BLaER1 treated with 17β-estradiol and CSF1 and Interleukin-3, amounts not matched to agents 10 nM and 100 nM (cell line): Measurements from ENCODE around the gene BCKDHB.
A peak's percentile ranks its signal among the peaks of the same experiment; 100 is the strongest.

ENCODE experiments used
- H3K27ac ChIP-seq, 11 experiments: shearing (Covaris generic); formaldehyde crosslinking; 2 replicates each; pipeline ENCODE4 v1.8.1; 2022
- H3K27me3 ChIP-seq, 11 experiments: shearing (Covaris generic); formaldehyde crosslinking; 2 replicates each; pipeline ENCODE4 v1.8.1; 2022
- H3K36me3 ChIP-seq, 11 experiments: shearing (Covaris generic); formaldehyde crosslinking; 2 replicates each; pipeline ENCODE4 v1.8.1; 2022
- H3K4me1 ChIP-seq, 10 experiments: shearing (Covaris generic); formaldehyde crosslinking; 2 replicates each; pipeline ENCODE4 v1.8.1; 2022
- H3K4me2 ChIP-seq, 11 experiments: shearing (Covaris generic); formaldehyde crosslinking; 2 replicates each; pipeline ENCODE4 v1.8.1; 2022
- H3K4me3 ChIP-seq, 10 experiments: shearing (Covaris generic); formaldehyde crosslinking; 2 replicates each; pipeline ENCODE4 v1.8.1; 2022
- H3K9ac ChIP-seq, 11 experiments: shearing (Covaris generic); formaldehyde crosslinking; 2 replicates each; pipeline ENCODE4 v1.8.1; 2022
- H3K9me3 ChIP-seq, 11 experiments: shearing (Covaris generic); formaldehyde crosslinking; replicated peaks in 1 of 11; 2 replicates each; pipeline ENCODE4 v1.8.1; 2022
- H4K20me1 ChIP-seq, 11 experiments: shearing (Covaris generic); formaldehyde crosslinking; 2 replicates each; pipeline ENCODE4 v1.8.1; 2022
- Cebpa-rat ChIP-seq, 11 experiments: shearing (Covaris generic); IDR thresholded peaks; 2 replicates each; pipeline ENCODE4 v1.8.1; 2022

The BCKDHB gene

GRCh38 chr6:80165819-80166218 lies 59.3 kb downstream of the BCKDHB start:
- Histone ChIP-seq H4K20me1 (no peaks in the 10 kb centered on the region), H3K4me3 (no peak overlapping the region), H3K27ac (peak overlapping the region in 4 of 11 experiments; percentile 8 to 45 (median 35); a peak in 5 of 22 replicates), H3K9ac (no peak overlapping the region), H3K36me3 (no peaks in the 10 kb centered on the region), H3K27me3 (no peaks in the 10 kb centered on the region), H3K4me1 (peaks cover 0 to 18% (median 0%) of the 10 kb centered on the region in 10 experiments; a peak in 4 of 20 replicates), H3K4me2 (no peak overlapping the region), H3K9me3 (no peaks in the 10 kb centered on the region)
- no peak for TF ChIP-seq Cebpa-rat (IDR thresholded peaks at IDR 0.05)

GRCh38 chr6:80170433-80170832 lies 64.0 kb downstream of the BCKDHB start:
- Histone ChIP-seq H3K4me1 (peaks cover 0 to 8% (median 0%) of the 10 kb centered on the region in 10 experiments; a peak in 4 of 20 replicates), H3K27ac (no peak overlapping the region), H3K9me3 (no peaks in the 10 kb centered on the region), H4K20me1 (no peaks in the 10 kb centered on the region), H3K36me3 (no peaks in the 10 kb centered on the region), H3K4me3 (no peak overlapping the region), H3K9ac (no peak overlapping the region), H3K27me3 (no peaks in the 10 kb centered on the region), H3K4me2 (no peak overlapping the region)
- TF ChIP-seq Cebpa-rat (IDR thresholded peaks at IDR 0.05): no peak

- Histone ChIP-seq H3K36me3 (no peaks in the 10 kb centered on the region), H3K27me3 (no peaks in the 10 kb centered on the region), H3K4me2 (no peak overlapping the region), H3K4me3 (no peak overlapping the region), H3K9ac (no peak overlapping the region), H3K27ac (no peak overlapping the region), H4K20me1 (no peaks in the 10 kb centered on the region), H3K9me3 (no peaks in the 10 kb centered on the region), H3K4me1 (peaks cover 0 to 7% (median 0%) of the 10 kb centered on the region in 10 experiments; a peak in 3 of 20 replicates)
- no peak for TF ChIP-seq Cebpa-rat (IDR thresholded peaks at IDR 0.05)
Observed at GRCh38 chr6:80173411-80173810, 66.9 kb downstream of the BCKDHB start.

- Histone ChIP-seq H3K27ac (no peak overlapping the region), H4K20me1 (no peaks in the 10 kb centered on the region), H3K9me3 (no peaks in the 10 kb centered on the region), H3K36me3 (no peaks in the 10 kb centered on the region), H3K9ac (no peak overlapping the region), H3K4me1 (peaks cover 0 to 7% (median 0%) of the 10 kb centered on the region in 10 experiments; a peak in 3 of 20 replicates), H3K27me3 (no peaks in the 10 kb centered on the region), H3K4me2 (0 out of 22 replicates have a peak overlapping the region, but pooled peaks of 1 of the 11 experiments have one; percentile 2), H3K4me3 (no peak overlapping the region)
- TF ChIP-seq Cebpa-rat (IDR thresholded peaks at IDR 0.05): no peak
Observed at GRCh38 chr6:80174900-80175572, 68.6 kb downstream of the BCKDHB start.

DNA sequence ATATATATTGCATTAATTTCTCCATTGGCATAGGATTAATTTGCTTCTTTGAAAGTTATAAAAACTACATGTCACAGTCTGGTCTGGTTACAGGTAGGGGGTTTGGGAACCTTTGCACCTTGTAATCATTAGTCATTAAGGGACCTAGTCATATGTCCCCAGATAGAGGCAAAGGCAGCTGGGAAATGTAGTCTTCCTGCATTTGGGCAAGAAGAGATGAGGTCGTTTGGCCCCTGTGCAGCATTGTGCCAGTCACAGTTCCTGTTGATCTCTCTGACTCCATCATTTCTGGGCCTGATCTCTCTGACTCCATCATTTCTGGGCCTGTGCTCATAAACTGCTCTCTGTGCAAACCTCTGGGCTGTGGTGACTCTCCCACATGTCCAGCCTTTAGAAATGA lies 73.2 kb downstream of the BCKDHB start:
- Histone ChIP-seq H3K4me3 (no peak overlapping the region), H3K27me3 (no peaks in the 10 kb centered on the region), H4K20me1 (no peaks in the 10 kb centered on the region), H3K9ac (no peak overlapping the region), H3K36me3 (no peaks in the 10 kb centered on the region), H3K4me2 (no peak overlapping the region), H3K4me1 (peaks cover 0 to 7% (median 0%) of the 10 kb centered on the region in 10 experiments; a peak in 3 of 20 replicates), H3K9me3 (no peaks in the 10 kb centered on the region), H3K27ac (no peak overlapping the region)
- no peak for TF ChIP-seq Cebpa-rat (IDR thresholded peaks at IDR 0.05)

GRCh38 chr6:80181352-80182081 lies 75.0 kb downstream of the BCKDHB start:
- no peak for TF ChIP-seq Cebpa-rat (IDR thresholded peaks at IDR 0.05)
- Histone ChIP-seq H3K27ac (no peak overlapping the region), H3K9ac (no peak overlapping the region), H3K4me1 (no peaks in the 10 kb centered on the region), H3K4me2 (no peak overlapping the region), H4K20me1 (no peaks in the 10 kb centered on the region), H3K9me3 (no peaks in the 10 kb centered on the region), H3K36me3 (no peaks in the 10 kb centered on the region), H3K27me3 (no peaks in the 10 kb centered on the region), H3K4me3 (no peak overlapping the region)

DNA sequence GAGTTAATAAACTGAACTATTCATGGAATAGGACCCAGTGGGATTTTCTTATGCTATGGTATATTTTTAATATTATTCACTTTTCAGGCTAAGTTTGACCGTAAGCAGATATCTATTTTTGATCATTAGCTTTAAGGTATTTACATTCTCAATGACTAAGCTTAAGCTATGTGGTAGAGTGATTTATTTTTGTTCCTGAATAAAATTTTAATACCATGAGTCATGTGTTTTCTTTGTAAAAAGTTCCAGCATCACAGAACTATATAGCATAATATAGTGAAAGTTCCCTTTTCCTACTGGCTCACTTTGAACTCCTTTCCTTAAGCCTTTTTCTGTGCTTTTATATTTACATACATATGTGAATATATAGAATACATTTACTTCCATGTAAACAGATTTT lies 75.8 kb downstream of the BCKDHB start:
- no peak overlapping the region for H3K9ac ChIP-seq
- no peaks in the 10 kb centered on the region for H3K36me3 ChIP-seq
- no peaks in the 10 kb centered on the region for H3K4me1 ChIP-seq
- no peaks in the 10 kb centered on the region for H3K27me3 ChIP-seq
- TF ChIP-seq Cebpa-rat (IDR thresholded peaks at IDR 0.05): no peak
- no peaks in the 10 kb centered on the region for H4K20me1 ChIP-seq
- no peaks in the 10 kb centered on the region for H3K9me3 ChIP-seq
- no peak overlapping the region for H3K27ac ChIP-seq
- no peak overlapping the region for H3K4me3 ChIP-seq
- no peak overlapping the region for H3K4me2 ChIP-seq

- no peaks in the 10 kb centered on the region for H3K4me1 ChIP-seq
- no peak overlapping the region for H3K4me3 ChIP-seq
- no peaks in the 10 kb centered on the region for H3K27me3 ChIP-seq
- H3K27ac ChIP-seq: no peak overlapping the region
- H3K9ac ChIP-seq: no peak overlapping the region
- no peaks in the 10 kb centered on the region for H3K9me3 ChIP-seq
- no peak for TF ChIP-seq Cebpa-rat (IDR thresholded peaks at IDR 0.05)
- no peaks in the 10 kb centered on the region for H3K36me3 ChIP-seq
- H4K20me1 ChIP-seq: no peaks in the 10 kb centered on the region
- no peak overlapping the region for H3K4me2 ChIP-seq
Observed at GRCh38 chr6:80183019-80183795, 76.7 kb downstream of the BCKDHB start.

- Histone ChIP-seq H3K27me3 (no peaks in the 10 kb centered on the region), H3K9ac (no peak overlapping the region), H3K27ac (no peak overlapping the region), H3K4me3 (no peak overlapping the region), H3K4me1 (no peaks in the 10 kb centered on the region), H4K20me1 (no peaks in the 10 kb centered on the region), H3K9me3 (no peaks in the 10 kb centered on the region), H3K36me3 (no peaks in the 10 kb centered on the region), H3K4me2 (no peak overlapping the region)
- TF ChIP-seq Cebpa-rat (IDR thresholded peaks at IDR 0.05): no peak
Observed at GRCh38 chr6:80185492-80185891, 79.0 kb downstream of the BCKDHB start.
